HUES48 (cell line): ENCODE results near the gene GPR3.
"Not testable (repeated sequence)": the region's sequence is repeated elsewhere in the genome, so short reads cannot be mapped to it uniquely, and the experiment has no call there.

Experiments used
- H3K27ac ChIP-seq: one replicate; pipeline ENCODE4 v1.7.0; 2013; ENCODE audit warnings: low read depth, low read length, inconsistent platforms
- H3K27me3 ChIP-seq: 2 replicates; pipeline ENCODE4 v1.6.1; 2013; ENCODE audit warnings: mild to moderate bottlenecking, low read length; ENCODE audit not compliant: control insufficient read depth, insufficient read depth
- H3K36me3 ChIP-seq: 2 replicates; pipeline ENCODE4 v1.6.1; 2013; ENCODE audit warnings: low read length; ENCODE audit not compliant: control insufficient read depth, insufficient read depth
- H3K4me1 ChIP-seq: 2 replicates; pipeline ENCODE4 v1.6.1; 2013; ENCODE audit warnings: mild to moderate bottlenecking, low read length; ENCODE audit not compliant: control insufficient read depth, insufficient read depth
- H3K4me3 ChIP-seq: 2 replicates; pipeline ENCODE4 v1.5.1; 2013; ENCODE audit warnings: mild to moderate bottlenecking, low read depth, low read length
- H3K9ac ChIP-seq: 2 replicates; pipeline ENCODE4 v1.6.1; 2013; ENCODE audit warnings: mild to moderate bottlenecking, low read depth, low read length, moderate library complexity
- H3K9me3 ChIP-seq: 2 replicates; pipeline ENCODE4 v1.6.1; 2013; ENCODE audit warnings: low read length; ENCODE audit not compliant: control insufficient read depth, insufficient read depth

Gene GPR3

GRCh38 chr1:27417713-27418112 is 25.3 kb downstream of the GPR3 start:
- peaks cover 20% of the 10 kb centered on the region for H3K4me1 ChIP-seq
- no peaks in the 10 kb centered on the region for H3K27me3 ChIP-seq
- no peak overlapping the region for H3K4me3 ChIP-seq
- H3K27ac ChIP-seq: peak overlapping the region; percentile 71
- H3K9me3 ChIP-seq: no peaks in the 10 kb centered on the region
- peaks cover 49% of the 10 kb centered on the region for H3K36me3 ChIP-seq
- no peak overlapping the region for H3K9ac ChIP-seq

GRCh38 chr1:27418326-27419185 is 26.1 kb downstream of the GPR3 start:
- H3K36me3 ChIP-seq: peaks cover 41% of the 10 kb centered on the region
- H3K27me3 ChIP-seq: no peaks in the 10 kb centered on the region
- H3K9ac ChIP-seq: peak overlapping the region; percentile 6; the same call in 1 of the 2 replicates
- H3K4me3 ChIP-seq: no peak overlapping the region
- no peaks in the 10 kb centered on the region for H3K9me3 ChIP-seq
- peak overlapping the region; percentile 71 for H3K27ac ChIP-seq
- H3K4me1 ChIP-seq: peaks cover 20% of the 10 kb centered on the region

- peaks cover 30% of the 10 kb centered on the region for H3K4me1 ChIP-seq
- H3K9me3 ChIP-seq: no peaks in the 10 kb centered on the region
- no peak overlapping the region for H3K9ac ChIP-seq
- H3K36me3 ChIP-seq: peaks cover 23% of the 10 kb centered on the region
- no peak overlapping the region for H3K27ac ChIP-seq
- no peaks in the 10 kb centered on the region for H3K27me3 ChIP-seq
- no peak overlapping the region for H3K4me3 ChIP-seq
Observed at GRCh38 chr1:27423709-27424108, 31.3 kb downstream of the GPR3 start.

- Histone ChIP-seq H3K4me3 (no peak overlapping the region), H3K4me1 (peaks cover 38% of the 10 kb centered on the region), H3K9ac (no peak overlapping the region), H3K9me3 (no peaks in the 10 kb centered on the region), H3K36me3 (peaks cover 23% of the 10 kb centered on the region), H3K27me3 (no peaks in the 10 kb centered on the region), H3K27ac (no peak overlapping the region)
Observed at GRCh38 chr1:27427329-27427728, 34.9 kb downstream of the GPR3 start.

GRCh38 chr1:27427816-27428315 is 35.4 kb downstream of the GPR3 start:
- H3K9ac ChIP-seq: peak overlapping the region; percentile 4; the same call in 1 of the 2 replicates
- H3K36me3 ChIP-seq: peaks cover 23% of the 10 kb centered on the region
- H3K4me1 ChIP-seq: peaks cover 38% of the 10 kb centered on the region
- H3K9me3 ChIP-seq: no peaks in the 10 kb centered on the region
- H3K27me3 ChIP-seq: no peaks in the 10 kb centered on the region
- H3K27ac ChIP-seq: peak overlapping the region; percentile 78
- no peak overlapping the region for H3K4me3 ChIP-seq

GRCh38 chr1:27428316-27429028 is 36.0 kb downstream of the GPR3 start:
- Histone ChIP-seq H3K4me3 (no peak overlapping the region), H3K9me3 (no peaks in the 10 kb centered on the region), H3K36me3 (peaks cover 23% of the 10 kb centered on the region), H3K27me3 (no peaks in the 10 kb centered on the region), H3K9ac (peak overlapping the region; percentile 4; the same call in 1 of the 2 replicates), H3K27ac (peak overlapping the region; percentile 78), H3K4me1 (peaks cover 38% of the 10 kb centered on the region)

- no peak overlapping the region for H3K9ac ChIP-seq
- H3K9me3 ChIP-seq: no peaks in the 10 kb centered on the region
- peaks cover 23% of the 10 kb centered on the region for H3K36me3 ChIP-seq
- H3K4me3 ChIP-seq: no peak overlapping the region
- H3K27me3 ChIP-seq: no peaks in the 10 kb centered on the region
- H3K4me1 ChIP-seq: peaks cover 34% of the 10 kb centered on the region
- H3K27ac ChIP-seq: peak overlapping the region; percentile 78
Observed at GRCh38 chr1:27429029-27429425, 36.6 kb downstream of the GPR3 start.

GRCh38 chr1:27430903-27431600 is 38.6 kb downstream of the GPR3 start:
- H3K9me3 ChIP-seq: no peaks in the 10 kb centered on the region

GRCh38 chr1:27431601-27431940 is 39.1 kb downstream of the GPR3 start:
- Histone ChIP-seq H3K36me3 (peaks cover 20% of the 10 kb centered on the region), H3K27ac (peak overlapping the region; percentile 5), H3K27me3 (no peaks in the 10 kb centered on the region), H3K4me3 (no peak overlapping the region), H3K9me3 (no peaks in the 10 kb centered on the region), H3K4me1 (peaks cover 40% of the 10 kb centered on the region), H3K9ac (no peak overlapping the region)

More at GRCh38 chr1:27430903-27431600, 38.6 kb downstream of the GPR3 start:
- H3K4me1 ChIP-seq: peaks cover 35% of the 10 kb centered on the region
- H3K9ac ChIP-seq: no peak overlapping the region
- H3K27ac ChIP-seq: peak overlapping the region; percentile 65
- H3K27me3 ChIP-seq: no peaks in the 10 kb centered on the region
- no peak overlapping the region for H3K4me3 ChIP-seq
- H3K36me3 ChIP-seq: peaks cover 21% of the 10 kb centered on the region

- H3K27me3 ChIP-seq, H3K36me3 ChIP-seq, H3K9me3 ChIP-seq, H3K9ac ChIP-seq, H3K4me3 ChIP-seq, H3K27ac ChIP-seq: not testable (repeated sequence)
- peaks cover 49% of the 10 kb centered on the region for H3K4me1 ChIP-seq
Observed at GRCh38 chr1:27432725-27433124, 40.3 kb downstream of the GPR3 start.
